ENCODE data around the gene SLC25A17.
A peak's percentile ranks its signal among the peaks of the same experiment; 100 is the strongest.
"Not testable (repeated sequence)": the region's sequence is repeated elsewhere in the genome, so short reads cannot be mapped to it uniquely, and the experiment has no call there.

SLC25A17 gene

DNA sequence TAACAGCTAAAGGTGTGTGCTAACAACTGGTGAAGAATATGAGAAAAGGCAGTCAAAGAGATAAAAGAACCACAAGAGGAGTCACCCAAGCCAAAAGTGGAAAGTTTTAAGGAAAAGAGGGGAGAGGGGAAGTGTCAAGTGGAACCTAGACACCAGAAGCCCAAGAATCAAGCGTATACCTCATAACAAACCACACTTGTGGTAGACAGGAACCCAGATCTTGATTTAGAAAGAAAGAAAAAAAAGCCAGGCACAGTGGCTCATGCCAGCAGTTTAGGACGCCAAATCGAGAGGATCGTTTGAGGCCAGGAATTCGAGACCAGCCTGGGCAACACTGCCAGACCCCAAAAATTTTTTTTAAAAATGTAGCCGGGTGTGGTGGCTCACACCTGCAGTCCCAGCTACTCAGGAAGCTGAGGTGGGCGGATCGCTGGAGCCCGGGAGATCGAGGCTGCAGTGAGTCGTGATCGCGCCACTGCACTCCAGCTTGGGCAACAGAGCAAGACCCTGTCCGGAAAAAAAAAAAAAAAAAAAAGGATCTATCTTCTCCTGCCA lies 877 bp downstream of the SLC25A17 start:
- DNase-seq (ENCODE audit: low read depth in 2 of 2): peak in 1 of 2 experiments; percentile 2

DNA sequence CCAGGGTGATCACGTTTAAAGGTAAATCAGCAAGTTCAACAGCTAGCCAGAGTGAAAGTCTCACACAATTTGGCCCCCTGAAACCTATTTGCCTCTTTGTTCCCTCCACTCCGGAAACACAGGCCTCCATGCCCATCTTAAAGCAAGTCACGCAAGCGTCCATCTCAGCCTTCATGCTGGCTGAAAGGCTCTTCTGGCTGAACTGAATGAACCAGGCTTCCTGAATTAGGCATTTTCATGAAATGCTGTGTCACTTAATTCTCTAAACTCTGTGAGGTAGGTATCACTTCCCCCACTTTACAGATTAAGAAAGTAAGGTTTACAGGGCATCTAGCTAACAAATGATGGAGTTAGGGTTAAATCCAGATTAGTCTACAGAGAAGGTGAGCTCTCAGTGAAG lies 1.4 kb downstream of the SLC25A17 start:
- no peak for DNase-seq (ENCODE audit: low read depth in 2 of 2)

DNA sequence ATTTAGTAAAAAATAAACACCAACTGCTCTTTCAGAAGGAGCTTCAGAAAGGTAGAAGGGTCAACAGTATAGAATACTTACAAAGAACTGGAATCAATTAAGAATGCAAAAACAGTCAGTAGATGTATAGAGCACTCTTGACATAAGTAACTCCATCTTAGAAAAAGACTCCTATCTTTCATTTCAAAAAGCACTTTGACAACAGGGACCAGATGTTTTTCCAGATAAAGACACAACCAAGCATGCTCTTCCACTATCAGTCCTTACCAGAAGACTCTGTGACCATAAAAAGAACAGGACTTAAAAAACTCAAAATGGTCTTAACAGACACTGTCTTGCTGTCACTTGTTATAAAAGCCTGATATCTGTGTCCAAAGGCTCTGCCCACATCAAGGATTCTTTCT lies 5.2 kb downstream of the SLC25A17 start:
- no peak for DNase-seq (ENCODE audit: low read depth in 2 of 2)

DNA sequence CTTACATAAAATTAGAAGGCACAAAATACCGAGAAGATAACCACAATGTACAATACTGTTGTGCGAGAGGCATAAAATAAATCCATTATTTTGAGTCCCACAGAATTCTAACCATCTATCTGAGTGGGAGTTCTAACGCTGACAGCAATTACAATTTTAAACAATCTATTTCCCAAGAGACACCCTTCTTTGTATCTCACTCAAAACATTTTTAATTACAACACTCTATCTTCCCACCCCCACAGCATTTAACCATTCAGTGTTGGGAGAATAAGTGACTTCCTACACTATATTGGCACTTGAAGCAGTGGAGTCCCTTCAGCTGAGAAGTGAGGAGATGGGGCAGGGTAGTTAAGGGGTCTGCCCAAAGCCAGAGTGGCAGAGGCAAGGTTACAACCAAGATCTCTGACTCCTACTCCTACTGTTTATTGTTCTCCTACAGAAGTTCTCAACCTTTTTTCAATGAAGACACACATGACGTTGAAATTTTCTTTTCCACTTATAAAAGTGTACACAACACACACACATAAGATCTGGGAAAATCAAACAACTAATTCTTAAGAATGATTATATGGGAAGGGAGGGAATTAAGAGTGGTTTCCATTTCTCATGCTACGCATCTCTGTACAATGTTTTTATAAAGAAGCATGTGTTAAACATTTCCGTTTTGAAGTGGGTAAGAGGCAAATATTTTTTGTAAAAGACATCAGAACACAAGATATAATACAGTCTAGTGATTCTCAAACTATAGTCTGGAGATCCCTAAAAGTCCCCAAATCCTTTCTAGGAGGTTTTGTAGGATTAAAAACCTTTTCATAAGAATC lies 10.9 kb downstream of the SLC25A17 start:
- DNase-seq (ENCODE audit: low read depth in 2 of 2): no peak

DNA sequence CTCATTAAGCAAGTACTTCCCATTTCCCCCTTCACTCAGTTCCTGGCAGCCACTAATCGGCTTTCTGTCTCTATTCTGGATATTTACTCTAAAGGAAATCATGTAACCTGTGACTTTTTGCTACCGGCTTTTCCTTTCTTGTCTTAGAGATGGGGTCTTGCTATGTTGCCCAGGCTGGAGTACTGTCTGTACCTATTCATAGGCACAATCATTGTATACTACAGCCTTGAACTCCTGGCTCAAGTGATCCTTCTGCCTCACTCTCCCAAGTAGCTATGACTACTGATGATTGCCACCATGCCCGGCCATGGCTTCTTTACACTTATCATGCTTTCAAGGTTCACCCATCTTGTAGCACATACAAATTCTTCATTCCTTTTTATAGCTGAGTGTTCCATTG lies 12.4 kb downstream of the SLC25A17 start:
- no peak for DNase-seq (ENCODE audit: low read depth in 2 of 2)

DNA sequence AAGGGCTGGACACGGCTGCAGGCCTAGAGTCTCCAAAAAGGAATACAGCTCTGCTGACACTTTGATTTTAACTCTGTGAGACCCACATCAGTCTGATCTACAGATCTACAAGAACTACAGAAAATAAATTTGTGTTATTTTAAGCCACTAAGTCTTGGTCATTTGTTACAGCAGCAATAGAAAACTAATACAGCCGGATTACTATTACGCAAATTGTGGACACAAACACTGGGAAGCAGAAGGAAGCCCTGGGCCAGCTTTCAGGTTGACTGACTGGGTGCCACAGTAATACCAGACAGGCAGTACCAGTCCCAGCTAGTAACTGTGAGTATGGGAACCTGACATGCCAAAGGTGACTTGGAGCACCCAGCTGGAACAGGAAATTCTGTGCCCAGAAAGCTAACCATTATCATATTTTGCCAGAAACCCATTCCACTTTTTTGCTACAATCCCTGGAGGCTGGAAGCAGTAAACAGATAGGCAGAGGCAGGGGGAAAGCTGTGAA lies 13.4 kb downstream of the SLC25A17 start:
- DNase-seq (ENCODE audit: low read depth in 2 of 2): no peak

DNA sequence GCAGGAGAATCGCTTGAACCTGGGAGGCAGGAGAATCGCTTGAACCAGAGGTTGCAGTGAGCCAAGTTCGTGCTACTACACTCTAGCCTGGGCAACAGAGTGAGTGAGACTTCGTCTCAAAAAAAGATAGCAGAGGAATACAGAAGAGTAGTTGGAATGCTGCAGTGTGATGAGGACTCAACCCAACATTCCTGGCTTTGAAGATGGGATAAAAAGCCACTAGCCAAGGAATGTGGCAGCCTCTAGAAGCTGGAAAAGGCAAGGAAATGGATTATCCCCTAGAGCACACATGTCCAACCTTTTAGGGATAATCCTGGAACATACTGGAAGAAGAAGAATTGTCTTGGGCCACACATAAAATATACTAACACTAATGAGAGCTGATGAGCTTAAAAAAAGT lies 13.9 kb downstream of the SLC25A17 start:
- no peak for DNase-seq (ENCODE audit: low read depth in 2 of 2)

DNA sequence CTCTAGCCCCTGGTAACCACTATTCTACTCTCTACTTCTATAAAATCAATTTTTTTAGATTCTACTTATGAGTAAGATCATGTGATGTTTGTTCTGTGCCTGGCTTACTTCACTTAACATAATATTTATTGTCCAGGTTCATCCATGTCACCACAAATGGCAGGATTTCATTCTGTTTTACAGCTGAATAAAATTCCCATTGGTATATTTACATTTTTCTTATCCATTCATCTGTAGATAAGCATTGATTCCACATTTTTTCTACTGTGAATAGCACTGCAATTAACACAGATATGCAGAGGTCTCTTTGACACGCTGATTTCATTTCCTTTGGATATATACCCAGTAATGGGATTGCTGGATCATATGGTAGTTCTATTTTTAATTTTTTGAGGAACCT lies 15.8 kb downstream of the SLC25A17 start:
- DNase-seq (ENCODE audit: low read depth in 2 of 2): no peak

DNA sequence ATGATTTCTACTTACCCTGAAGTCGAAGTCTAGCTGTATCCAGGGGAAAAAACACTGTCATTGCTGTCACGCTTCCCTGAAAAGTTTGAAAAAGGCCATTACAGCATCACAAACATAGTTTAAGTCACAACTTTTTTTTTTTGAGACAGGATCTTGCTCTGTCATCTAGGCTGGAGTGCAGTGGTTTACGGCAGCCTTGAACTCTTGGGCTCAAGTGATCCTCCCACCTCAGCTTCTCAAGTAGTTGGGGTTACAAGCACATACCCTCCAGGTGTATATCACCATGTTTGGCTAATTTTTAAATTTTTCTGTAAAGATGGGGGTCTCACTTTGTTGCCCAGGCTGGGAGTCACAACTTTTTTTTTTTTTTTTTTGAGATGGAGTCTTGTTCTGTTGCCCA lies 20.1 kb downstream of the SLC25A17 start:
- no peak for DNase-seq (ENCODE audit: low read depth in 2 of 2)

DNA sequence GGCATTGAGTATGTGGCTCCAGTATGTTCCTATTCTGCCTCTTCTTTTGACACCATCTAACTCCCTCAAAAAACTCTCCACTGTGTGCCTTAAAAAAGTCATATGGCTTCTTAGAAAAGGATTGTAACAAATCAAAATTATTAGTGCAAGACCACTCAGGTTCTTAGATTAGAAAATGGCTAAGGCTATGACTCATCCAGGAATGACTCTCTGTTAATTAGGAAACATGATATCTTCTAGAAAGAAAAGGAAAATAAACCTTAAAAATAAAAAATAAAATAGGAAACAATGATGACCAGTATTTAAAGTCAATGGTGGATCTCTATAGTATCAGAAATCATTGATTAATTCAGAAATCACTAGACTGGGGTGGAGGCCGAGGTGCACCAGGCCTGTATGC lies 21.7 kb downstream of the SLC25A17 start:
- no peak for DNase-seq (ENCODE audit: low read depth in 2 of 2)

DNA sequence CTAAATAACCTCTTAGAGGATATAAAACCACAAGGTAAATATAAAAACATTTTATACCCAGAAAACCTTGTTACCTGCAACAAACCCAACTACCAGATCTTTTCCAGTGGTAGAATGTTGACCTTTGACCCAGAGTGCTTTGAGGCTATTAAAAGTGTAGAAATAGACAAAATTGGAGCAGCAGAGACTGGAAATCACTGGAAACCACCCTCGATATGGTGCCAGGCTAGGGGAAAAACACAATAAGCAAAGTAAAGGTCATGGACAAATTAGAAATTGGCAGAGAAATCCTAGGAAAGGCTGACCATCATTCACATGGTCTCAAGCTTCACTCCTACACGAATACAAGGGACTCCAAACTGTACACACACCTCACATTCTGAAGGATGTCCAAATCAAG lies 26.7 kb downstream of the SLC25A17 start:
- DNase-seq (ENCODE audit: low read depth in 2 of 2): no peak

DNA sequence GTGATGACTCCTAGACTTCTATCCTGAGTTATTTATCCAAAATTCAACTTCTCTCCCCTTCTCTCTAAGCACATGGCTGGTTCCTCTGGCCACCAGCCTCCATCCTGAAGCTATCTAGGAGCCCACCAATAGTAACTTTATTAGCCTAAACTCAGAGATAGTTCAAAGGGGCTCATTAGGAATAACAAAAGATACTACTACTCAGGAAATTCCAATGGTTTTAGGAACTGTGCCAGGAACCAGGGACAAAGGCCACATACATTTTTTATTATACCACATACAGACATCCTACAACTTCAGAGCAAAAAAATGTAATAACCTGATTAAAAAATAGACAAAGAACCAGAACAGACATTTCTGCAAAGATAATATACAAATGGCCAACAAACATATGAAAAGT lies 27.9 kb downstream of the SLC25A17 start:
- no peak for DNase-seq (ENCODE audit: low read depth in 2 of 2)

DNA sequence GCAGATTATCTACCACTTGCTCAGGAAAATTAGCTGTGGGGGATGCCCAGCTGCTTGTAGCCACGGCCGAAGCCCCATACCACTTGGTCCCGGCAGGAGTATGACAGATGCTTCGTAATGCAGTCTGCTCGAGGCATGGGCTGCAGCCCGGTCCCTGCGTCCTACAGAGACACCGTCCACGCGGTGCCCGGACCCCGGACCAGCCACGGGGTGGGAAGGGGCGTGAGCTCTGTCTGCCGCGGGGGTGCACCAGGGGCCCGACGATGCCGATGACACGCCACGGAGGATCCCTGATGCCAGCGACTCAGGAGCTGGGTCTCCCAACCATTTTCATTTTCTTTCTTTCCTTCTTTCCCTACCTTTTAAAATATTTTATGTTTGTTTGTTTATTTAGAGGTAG lies 30.0 kb downstream of the SLC25A17 start:
- no peak for DNase-seq (ENCODE audit: low read depth in 2 of 2)

DNA sequence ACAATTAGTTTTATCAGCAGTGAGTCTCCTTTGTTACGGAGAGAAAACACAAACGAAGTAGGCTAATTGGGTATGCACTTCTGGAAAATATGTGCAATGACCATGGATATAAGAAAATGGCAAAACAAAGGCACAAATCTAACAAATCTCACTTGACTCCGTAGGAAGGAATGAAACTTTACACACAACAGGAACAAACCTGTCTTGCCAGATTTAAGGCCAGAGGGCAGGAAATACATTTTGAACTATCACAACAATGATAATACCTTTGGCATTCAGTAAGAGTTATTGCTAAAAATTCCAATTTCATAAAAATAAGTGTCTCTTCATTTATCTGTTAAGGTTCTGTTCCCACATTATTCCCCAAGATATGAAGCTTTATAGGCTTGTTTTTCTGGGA lies 36.6 kb downstream of the SLC25A17 start:
- DNase-seq (ENCODE audit: low read depth in 2 of 2): no peak

DNA sequence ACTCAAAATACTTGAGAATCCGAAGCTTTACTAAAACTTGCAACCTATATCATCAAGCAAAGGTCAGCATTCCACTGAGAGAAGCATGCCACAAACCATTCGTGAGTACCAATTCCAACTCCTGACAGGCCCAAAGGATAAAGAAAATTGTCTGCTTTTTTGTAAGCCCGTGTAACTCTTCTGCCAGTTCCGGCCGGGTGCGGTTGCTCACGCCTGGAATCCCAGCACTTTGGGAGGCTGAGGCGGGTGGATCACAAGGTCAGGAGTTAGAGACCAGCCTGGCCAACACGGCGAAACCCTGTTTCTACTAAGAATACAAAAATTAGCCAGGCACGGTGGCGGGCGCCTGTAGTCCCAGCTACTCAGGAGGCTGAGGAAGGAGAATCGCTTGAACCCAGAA lies 37.4 kb downstream of the SLC25A17 start:
- DNase-seq (ENCODE audit: low read depth in 2 of 2): not testable (repeated sequence)

DNA sequence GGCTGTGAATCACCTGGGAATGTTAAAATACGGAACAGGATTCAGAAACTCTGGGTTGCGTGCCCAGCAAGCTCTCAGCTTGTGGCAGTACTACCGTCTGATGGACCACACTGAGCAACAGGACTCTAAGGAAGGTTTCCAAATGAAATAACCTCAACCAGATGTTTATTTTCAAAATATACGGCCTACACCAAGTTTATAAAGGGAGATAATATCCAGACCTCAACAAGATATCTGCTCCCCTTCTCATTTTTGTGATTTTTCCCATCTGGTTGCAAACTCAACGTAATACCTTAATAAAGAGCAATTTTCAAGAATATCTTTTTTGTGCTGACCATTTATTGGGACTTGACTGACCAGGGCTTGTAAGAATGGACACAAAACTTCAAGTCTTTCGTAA lies 49.4 kb downstream of the SLC25A17 start:
- no peak for DNase-seq (ENCODE audit: low read depth in 2 of 2)

DNA sequence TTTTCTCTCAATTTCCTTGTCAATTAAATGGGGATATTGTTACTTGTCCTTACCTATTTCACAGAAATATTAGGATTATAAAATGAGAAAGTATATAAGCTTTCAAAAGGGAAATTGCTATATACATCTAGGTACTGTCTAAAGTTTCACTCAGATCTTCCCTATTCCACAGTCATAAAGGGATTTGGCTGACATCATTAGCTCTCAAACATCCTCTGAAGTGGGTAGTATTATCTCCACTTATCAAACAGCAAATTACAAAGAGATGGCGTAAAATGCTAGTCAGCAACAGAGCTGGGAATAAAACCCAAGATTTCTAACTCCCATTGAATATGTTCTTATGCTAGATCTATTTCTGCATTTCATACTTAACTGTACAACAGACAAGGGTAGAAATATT lies 50.9 kb downstream of the SLC25A17 start:
- DNase-seq (ENCODE audit: low read depth in 2 of 2): no peak

DNA sequence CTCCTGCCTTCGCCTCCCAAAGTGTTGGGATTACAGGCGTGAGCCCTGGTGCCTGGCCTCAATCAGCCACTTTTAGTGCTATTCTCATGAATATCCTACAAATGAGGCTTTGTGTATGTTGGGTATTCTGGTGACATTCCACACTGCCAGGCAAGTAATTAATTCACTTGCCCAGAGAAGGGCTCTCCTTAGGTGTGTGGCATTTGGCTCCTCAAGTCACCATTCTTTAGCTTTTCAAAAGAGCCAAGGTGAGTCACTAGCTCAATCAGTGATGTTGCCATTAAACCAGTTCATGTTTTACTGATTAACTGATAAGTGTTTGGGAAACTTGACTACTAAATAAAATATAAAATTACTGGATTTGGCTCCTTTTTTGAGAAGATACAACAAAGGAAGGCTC lies 52.2 kb downstream of the SLC25A17 start:
- no peak for DNase-seq (ENCODE audit: low read depth in 2 of 2)

DNA sequence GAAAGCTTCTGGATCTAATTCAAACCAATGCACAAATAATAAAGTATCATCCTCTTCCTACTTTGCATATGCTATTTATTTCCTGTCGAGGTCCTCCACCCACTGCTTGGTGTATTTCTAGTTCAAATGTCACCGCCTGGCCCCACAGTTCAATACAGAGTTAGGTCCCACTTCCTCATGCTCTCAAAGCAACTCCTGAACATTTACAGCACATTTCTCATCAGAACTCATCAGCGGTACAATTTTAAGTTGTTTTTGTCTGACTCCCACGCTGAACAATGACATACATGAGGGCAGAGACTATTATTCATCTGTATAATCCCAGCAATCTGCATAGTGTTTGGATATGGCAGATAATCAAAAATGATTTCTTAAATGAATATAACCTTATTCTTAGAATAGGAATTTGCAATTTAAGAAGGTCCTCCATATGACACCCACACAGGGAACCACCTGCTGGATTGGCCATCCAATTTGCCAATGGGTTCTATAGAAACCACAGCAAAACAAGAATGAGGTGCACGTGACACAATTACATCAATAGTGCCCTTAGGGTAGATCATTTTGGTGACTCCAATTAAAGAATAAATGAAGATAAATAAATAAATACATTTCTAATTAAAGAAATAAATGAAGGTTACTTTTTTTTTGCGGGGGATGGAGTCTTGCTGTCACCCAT lies 54.2 kb downstream of the SLC25A17 start:
- no peak for DNase-seq (ENCODE audit: low read depth in 2 of 2)

DNA sequence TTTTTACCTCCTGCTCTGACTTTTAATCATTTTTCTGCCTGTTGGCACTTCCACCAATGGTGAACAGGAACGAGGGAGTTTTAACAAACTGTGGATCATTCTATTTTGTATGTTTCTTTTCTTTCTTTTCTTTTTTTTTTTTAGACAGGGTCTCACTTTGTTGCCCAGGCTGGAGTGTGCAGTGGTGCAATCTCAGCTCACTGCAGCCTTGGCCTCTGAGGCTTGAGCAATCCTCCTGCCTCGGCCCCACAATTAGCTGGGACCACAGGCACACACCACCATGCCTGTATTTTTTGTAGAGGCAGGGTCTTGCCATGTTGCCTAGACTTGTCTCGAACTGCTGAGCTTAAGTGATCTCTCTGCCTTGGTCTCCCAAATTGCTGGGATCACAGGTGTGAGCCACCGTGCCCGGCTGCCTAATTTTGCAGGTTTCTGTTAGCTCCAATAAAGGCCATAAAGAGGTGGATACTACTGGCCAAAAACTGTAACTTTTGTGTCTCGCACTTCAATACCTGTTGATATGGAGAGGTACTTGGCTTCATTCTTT lies 59.8 kb downstream of the SLC25A17 start:
- no peak for DNase-seq (ENCODE audit: low read depth in 2 of 2)

DNA sequence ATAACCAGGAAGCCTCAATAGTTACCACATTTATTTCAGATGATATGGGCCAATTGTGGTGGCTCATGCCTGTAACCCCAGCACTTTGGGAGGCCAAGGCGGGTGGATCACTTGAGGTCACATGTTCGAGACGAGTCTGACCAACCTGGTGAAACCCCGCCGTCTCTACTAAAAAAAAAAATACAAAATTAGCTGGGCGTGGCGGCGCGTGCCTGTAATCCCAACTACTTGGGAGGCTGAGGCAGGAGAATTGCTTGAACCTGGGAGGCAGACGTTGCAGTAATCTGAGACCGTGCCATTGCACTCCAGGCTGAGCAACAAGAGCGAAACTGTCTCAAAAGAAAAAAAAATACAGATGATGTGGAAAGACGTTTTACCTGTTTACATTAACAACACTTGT lies 60.3 kb downstream of the SLC25A17 start:
- not testable (repeated sequence) for DNase-seq (ENCODE audit: low read depth in 2 of 2)

DNA sequence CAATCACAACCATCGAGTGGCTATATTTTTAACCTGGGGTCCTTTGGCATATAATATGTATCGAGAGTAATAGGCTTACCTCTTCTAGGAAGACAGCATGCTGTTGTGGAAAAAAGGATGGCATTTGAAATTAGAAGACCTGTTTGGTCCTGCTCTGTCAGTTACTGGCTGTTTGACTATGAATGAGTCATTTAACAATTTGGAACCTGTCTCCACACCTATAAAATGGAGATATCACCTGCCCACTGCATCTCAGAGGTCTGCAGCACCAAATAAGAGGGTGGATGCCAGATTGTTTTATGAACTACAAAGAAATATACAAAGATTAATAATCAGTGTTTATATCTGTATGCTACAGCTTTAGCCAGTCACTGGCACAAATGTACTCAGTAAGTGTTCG lies 60.8 kb downstream of the SLC25A17 start:
- DNase-seq (ENCODE audit: low read depth in 2 of 2): no peak

DNA sequence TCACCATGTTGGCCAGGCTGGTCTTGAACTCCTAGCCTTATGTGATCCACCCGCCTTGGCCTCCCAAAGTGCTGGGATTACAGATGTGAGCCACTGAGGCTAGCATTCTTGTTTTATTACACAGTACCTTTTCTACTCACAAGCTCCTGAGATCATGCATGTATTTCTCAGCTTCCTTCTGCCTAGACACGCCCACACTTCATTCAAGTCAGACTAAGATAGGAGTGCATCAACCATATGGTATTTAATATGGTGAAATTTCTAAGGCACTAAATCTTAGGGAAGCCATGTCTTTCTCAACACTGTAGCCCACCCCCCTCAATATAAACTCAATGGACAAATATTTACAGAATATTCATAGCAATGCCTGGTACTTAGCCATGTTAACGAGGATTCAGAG lies 62.1 kb downstream of the SLC25A17 start:
- no peak for DNase-seq (ENCODE audit: low read depth in 2 of 2)
